PC-9 (cell line): ENCODE results near the gene PTPRG. TPM values are rescaled to one million over a fixed set of nuclear protein-coding genes. Genes with fewer than 3 reads are reported as not detected.

Source experiments
- BruUV-seq: library from RNA; stranded (reverse); fragments of 400-500 nt; replicated peaks from 2 replicates; lab custom pipeline; 2021; lab: Mats Ljungman, UMichigan
- CTCF ChIA-PET: fragments of 300-600 bp; sonication (Branson Sonifier 250); formaldehyde crosslinking; loops from one replicate; lab custom pipeline; 2022; ENCODE audit warnings: antibody characterized with exemption; lab: Charles Lee
- POLR2A ChIA-PET: fragments of 300-600 bp; sonication (Branson Sonifier 250); formaldehyde crosslinking; loops from one replicate; lab custom pipeline; 2022; ENCODE audit warnings: antibody characterized with exemption; ENCODE audit not compliant: unreplicated experiment; lab: Charles Lee
- DNase-seq, 2 experiments: peaks; one replicate each; pipeline versions ENCODE4 v3.0.0 to v3.0.0-alpha.2; 2015 to 2022; ENCODE audit warnings: mixed read lengths in 1 of 2
- H2AFZ ChIP-seq: fragments of 200-600 bp; sonication (generic); 2 replicates; pipeline ENCODE4 v1.8.1; 2017; ENCODE audit warnings: antibody characterized with exemption
- H3F3A ChIP-seq: fragments of 200-600 bp; sonication (generic); 2 replicates; pipeline ENCODE4 v1.8.1; 2017; ENCODE audit warnings: antibody characterized with exemption, mild to moderate bottlenecking, low read depth; ENCODE audit not compliant: insufficient read depth
- H3K27ac ChIP-seq: fragments of 200-600 bp; sonication (generic); 2 replicates; pipeline ENCODE4 v1.6.1; 2016; ENCODE audit warnings: mixed run types
- H3K27me3 ChIP-seq: fragments of 200-600 bp; sonication (generic); 2 replicates; pipeline ENCODE4 v1.6.1; 2016; ENCODE audit warnings: low read depth, mixed run types; ENCODE audit not compliant: insufficient read depth
- H3K36me3 ChIP-seq: fragments of 200-600 bp; sonication (generic); 2 replicates; pipeline ENCODE4 v1.6.1; 2016; ENCODE audit warnings: low read depth, mixed run types
- H3K4me1 ChIP-seq: fragments of 200-600 bp; sonication (generic); replicated peaks from 2 replicates; pipeline ENCODE4 v1.6.1; 2016; ENCODE audit warnings: mixed run types; ENCODE audit not compliant: insufficient read depth
- H3K4me2 ChIP-seq: fragments of 200-600 bp; sonication (generic); 2 replicates; pipeline ENCODE4 v1.6.1; 2017; ENCODE audit warnings: mixed run types
- H3K4me3 ChIP-seq: fragments of 200-600 bp; sonication (generic); 2 replicates; pipeline ENCODE4 v1.6.1; 2016; ENCODE audit warnings: mixed run types
- H3K79me2 ChIP-seq: fragments of 200-600 bp; sonication (generic); 2 replicates; pipeline ENCODE4 v1.6.1; 2017; ENCODE audit warnings: low read depth, mixed run types
- H3K9me2 ChIP-seq: fragments of 200-600 bp; sonication (generic); 2 replicates; pipeline ENCODE4 v1.8.1; 2017; ENCODE audit warnings: mild to moderate bottlenecking; ENCODE audit not compliant: insufficient read depth
- H3K9me3 ChIP-seq: fragments of 200-600 bp; sonication (generic); 2 replicates; pipeline ENCODE4 v1.8.1; 2016; ENCODE audit warnings: low read depth; ENCODE audit not compliant: insufficient read depth
- H4K20me1 ChIP-seq: fragments of 200-600 bp; sonication (generic); 2 replicates; pipeline ENCODE4 v1.8.1; 2017; ENCODE audit not compliant: insufficient read depth
- CTCF ChIP-seq: fragments of 200-600 bp; sonication (generic); conservative IDR thresholded peaks from 2 replicates; pipeline ENCODE4 v1.6.1; 2017; ENCODE audit warnings: mixed run types, antibody characterized with exemption, mild to moderate bottlenecking, moderate library complexity
- EZH2 ChIP-seq: fragments of 200-600 bp; sonication (generic); IDR thresholded peaks from 2 replicates; pipeline ENCODE4 v1.8.0; 2017; ENCODE audit warnings: antibody characterized with exemption, low read depth
- intact Hi-C: fragments of 100-400 bp; cut with micrococcal nuclease; formaldehyde crosslinking; loops from one replicate; pipeline ENCODE4 v1.10.0; 2022; ENCODE audit not compliant: unreplicated experiment
- total RNA-seq: library from RNA; stranded (reverse); gene quantifications from 2 replicates; pipeline ENCODE4 v1.2.3, GENCODE V29; 2021

PTPRG gene
- total RNA-seq, 1 experiment from 2014 or later: 32.9 TPM

- Histone ChIP-seq H4K20me1 (no peaks in the 10 kb centered on the region), H3K4me1 (no peaks in the 10 kb centered on the region), H3F3A (no peaks in the 10 kb centered on the region), H3K27me3 (no peaks in the 10 kb centered on the region), H3K9me2 (no peaks in the 10 kb centered on the region), H3K9me3 (no peaks in the 10 kb centered on the region), H3K79me2 (no peaks in the 10 kb centered on the region), H3K36me3 (no peaks in the 10 kb centered on the region), H3K4me2 (no peak overlapping the region), H2AFZ (no peak overlapping the region), H3K27ac (no peak overlapping the region), H3K4me3 (no peak overlapping the region)
- ChIA-PET POLR2A (no interaction called here), CTCF (no interaction called here)
- no TSS peak for BruUV-seq
- intact Hi-C loops: no loop called here
- DNase-seq: no peak
- TF ChIP-seq CTCF: no peak
- no peak for TF ChIP-seq EZH2
Measured at GRCh38 chr3:61821823-61822251, 260.5 kb downstream of the PTPRG start.

GRCh38 chr3:61822588-61822987 is 261.2 kb downstream of the PTPRG start:
- Histone ChIP-seq H3K36me3 (no peaks in the 10 kb centered on the region), H3K27ac (no peak overlapping the region), H3K4me2 (no peak overlapping the region), H3K4me1 (no peaks in the 10 kb centered on the region), H3F3A (no peaks in the 10 kb centered on the region), H3K79me2 (no peaks in the 10 kb centered on the region), H2AFZ (no peak overlapping the region), H3K9me2 (no peaks in the 10 kb centered on the region), H3K9me3 (no peaks in the 10 kb centered on the region), H4K20me1 (no peaks in the 10 kb centered on the region), H3K27me3 (no peaks in the 10 kb centered on the region), H3K4me3 (no peak overlapping the region)
- no peak for DNase-seq
- ChIA-PET CTCF (no interaction called here), POLR2A (no interaction called here)
- no peak for TF ChIP-seq EZH2
- TF ChIP-seq CTCF: no peak
- intact Hi-C loops: no loop called here
- no TSS peak for BruUV-seq

GRCh38 chr3:61824553-61825135 is 263.3 kb downstream of the PTPRG start:
- H3F3A ChIP-seq: no peaks in the 10 kb centered on the region
- DNase-seq: no peak
- no peaks in the 10 kb centered on the region for H4K20me1 ChIP-seq
- no peaks in the 10 kb centered on the region for H3K4me1 ChIP-seq
- H3K27ac ChIP-seq: no peak overlapping the region
- CTCF ChIA-PET: no interaction called here
- H3K4me3 ChIP-seq: no peak overlapping the region
- intact Hi-C loops: no loop called here
- no peaks in the 10 kb centered on the region for H3K79me2 ChIP-seq
- BruUV-seq: no TSS peak
- no peaks in the 10 kb centered on the region for H3K9me2 ChIP-seq
- H3K27me3 ChIP-seq: no peaks in the 10 kb centered on the region
- H2AFZ ChIP-seq: no peak overlapping the region
- no peaks in the 10 kb centered on the region for H3K36me3 ChIP-seq
- POLR2A ChIA-PET: interaction anchor here (0.7 kb wide), 1 partner anchor 1088 kb away, joined by 4 read pairs; no protein-coding TSS in a partner anchor
- no peaks in the 10 kb centered on the region for H3K9me3 ChIP-seq
- TF ChIP-seq CTCF: no peak
- no peak for TF ChIP-seq EZH2
- no peak overlapping the region for H3K4me2 ChIP-seq
